ENCODE measurements around the gene TLE6. TPM values are rescaled to one million over a fixed set of nuclear protein-coding genes. Genes with fewer than 3 reads are reported as not detected.

The TLE6 gene
- polyA plus RNA-seq, 12 donors: 0.21 to 0.92 (median 0.63) TPM; not detected in 2

Other genes starting within 250 kb of the TLE6 start
- 10 to 100 TPM in 11 of 12 donors, not detected in 1; 12.4 to 25.5 (median 14.6) TPM for gene SLC39A3, start 237.5 kb upstream of the TLE6 start, polyA plus RNA-seq (ENCODE audit: insufficient read length in 12 of 12)
- 100 to 1,000 TPM in 1 of 12 donors, 10 to 100 TPM in 10, not detected in 1; 61.4 to 104 (median 75.9) TPM for gene SGTA, start 194.3 kb upstream of the TLE6 start, polyA plus RNA-seq (ENCODE audit: insufficient read length in 12 of 12)
- gene THOP1, start 192.1 kb upstream of the TLE6 start, polyA plus RNA-seq (ENCODE audit: insufficient read length in 12 of 12): 10 to 100 TPM in 11 of 12 donors, not detected in 1; 28.9 to 48.0 (median 38.7) TPM
- gene ZNF554, start 157.7 kb upstream of the TLE6 start, polyA plus RNA-seq (ENCODE audit: insufficient read length in 12 of 12): 1 to 10 TPM in 11 of 12 donors, not detected in 1; 4.9 to 7.2 (median 6.4) TPM
- gene ZNF555, start 136.1 kb upstream of the TLE6 start, polyA plus RNA-seq (ENCODE audit: insufficient read length in 12 of 12): 10 to 100 TPM in 10 of 12 donors, 1 to 10 TPM in 1, not detected in 1; 8.0 to 21.9 (median 14.7) TPM
- 100 to 1,000 TPM in 1 of 12 donors, 10 to 100 TPM in 11; 12.9 to 123 (median 47.8) TPM for gene ZNF556, start 110.2 kb upstream of the TLE6 start, polyA plus RNA-seq (ENCODE audit: insufficient read length in 12 of 12)
- 10 to 100 TPM in 1 of 12 donors, 1 to 10 TPM in 9, not detected in 2; 2.9 to 11.6 (median 3.5) TPM for gene ZNF57, start 76.6 kb upstream of the TLE6 start, polyA plus RNA-seq (ENCODE audit: insufficient read length in 12 of 12)
- gene ZNF77, start 32.6 kb upstream of the TLE6 start, polyA plus RNA-seq (ENCODE audit: insufficient read length in 12 of 12): 1 to 10 TPM in 10 of 12 donors, not detected in 2; 3.8 to 8.9 (median 4.8) TPM
- 100 to 1,000 TPM in 1 of 12 donors, 10 to 100 TPM in 10, not detected in 1; 20.0 to 107 (median 28.4) TPM for gene TLE2, start 51.7 kb downstream of the TLE6 start, polyA plus RNA-seq (ENCODE audit: insufficient read length in 12 of 12)
- 1,000 to 10,000 TPM in 1 of 12 donors, 100 to 1,000 TPM in 11; 470 to 1,024 (median 663) TPM for gene TLE5, start 84.9 kb downstream of the TLE6 start, polyA plus RNA-seq (ENCODE audit: insufficient read length in 12 of 12)
- 100 to 1,000 TPM in 1 of 12 donors, 10 to 100 TPM in 11; 40.7 to 169 (median 59.3) TPM for gene GNA11, start 116.8 kb downstream of the TLE6 start, polyA plus RNA-seq (ENCODE audit: insufficient read length in 12 of 12)
- gene GNA15, start 158.5 kb downstream of the TLE6 start, polyA plus RNA-seq (ENCODE audit: insufficient read length in 12 of 12): 1 to 10 TPM in 9 of 12 donors, under 1 TPM in 1, not detected in 2; 0.93 to 8.7 (median 1.5) TPM
- 1 to 10 TPM in 1 of 12 donors, under 1 TPM in 9, not detected in 2; 0.12 to 1.7 (median 0.29) TPM for gene S1PR4, start 201.2 kb downstream of the TLE6 start, polyA plus RNA-seq (ENCODE audit: insufficient read length in 12 of 12)
- gene NCLN, start 208.4 kb downstream of the TLE6 start, polyA plus RNA-seq (ENCODE audit: insufficient read length in 12 of 12): 10 to 100 TPM in 11 of 12 donors, not detected in 1; 17.7 to 44.3 (median 24.3) TPM
- 1 to 10 TPM in 1 of 12 donors, under 1 TPM in 10, not detected in 1; 0.04 to 8.5 (median 0.35) TPM for gene CELF5, start 247.1 kb downstream of the TLE6 start, polyA plus RNA-seq (ENCODE audit: insufficient read length in 12 of 12)